Right lobe of liver (tissue), 6 donors: ENCODE results near the gene IL18BP. TPM values are rescaled to one million over a fixed set of nuclear protein-coding genes. Genes with fewer than 3 reads are reported as not detected.
A peak's percentile ranks its signal among the peaks of the same experiment; 100 is the strongest.

Experiments used
- ATAC-seq, 4 donors: fragments of 200-7000 bp; cut with Tn5 transposase; one replicate each; pipeline ENCODE4 v1.9.1; 2020; ENCODE audit warnings: mild to moderate bottlenecking in 4 of 4, moderate library complexity in 4 of 4
- DNase-seq, 3 donors: peaks; one replicate each; pipeline ENCODE4 v3.0.0-alpha.2; 2020
- H3K27ac ChIP-seq, 3 donors: fragments of 200-600 bp; one replicate each; pipeline ENCODE4 v1.8.0; 2022
- H3K27me3 ChIP-seq, 2 donors: fragments of 200-600 bp; one replicate each; pipeline ENCODE4 v1.8.0; 2022
- H3K36me3 ChIP-seq, 4 donors: fragments of 200-600 bp; sonication (generic) in 1 of 4; one replicate each; pipeline versions ENCODE4 v1.5.1 to v1.8.0; 2017 to 2022; ENCODE audit warnings: control low read depth in 1 of 4
- H3K4me1 ChIP-seq, 4 donors: fragments of 200-600 bp; sonication (generic) in 1 of 4; one replicate each; pipeline versions ENCODE4 v1.5.1 to v1.8.0; 2017 to 2022; ENCODE audit warnings: control low read depth in 1 of 4
- H3K4me3 ChIP-seq, 3 donors: fragments of 200-600 bp; one replicate each; pipeline ENCODE4 v1.8.0; 2022
- H3K9me3 ChIP-seq, 4 donors: fragments of 200-600 bp; sonication (generic) in 1 of 4; one replicate each; pipeline versions ENCODE4 v1.5.1 to v1.8.0; 2017 to 2022; ENCODE audit warnings: control low read depth in 1 of 4
- CTCF ChIP-seq, 4 donors: fragments of 200-600 bp in 3 of 4; fragments of 450-650 bp in 1 of 4; IDR thresholded peaks; one replicate each; pipeline versions ENCODE4 v1.5.1 to v1.8.0; 2016 to 2022; ENCODE audit warnings: antibody characterized with exemption in 4 of 4, mild to moderate bottlenecking in 2 of 4
- POLR2A ChIP-seq: fragments of 450-650 bp; IDR thresholded peaks from one replicate; pipeline ENCODE4 v1.6.1; 2017; ENCODE audit warnings: antibody characterized with exemption, mild to moderate bottlenecking
- WGBS: methylation state at CpG from one replicate; pipeline ENCODE4 v1.1.6; 2018; ENCODE audit warnings: low coverage, low lambda C conversion rate; ENCODE audit not compliant: insufficient coverage; ENCODE audit errors: missing lambda C conversion rate; 5-methylcytosine and 5-hydroxymethylcytosine counted together
- intact Hi-C, 2 donors: fragments of 100-400 bp; cut with DNase I; formaldehyde crosslinking; loops; one replicate each; pipeline versions ENCODE4 v1.11.2 to v1.14.1; 2022
- total RNA-seq, 6 experiments: library from RNA; depleted of rRNA in 2 of 6; stranded (reverse); fragments of >200 nt in 2 of 6; fragmentation: NEBNext Ultra II Directional in 3 of 6; extraction: Animal tissue kit (Norgen Biotek cat#: 25700) in 3 of 6; gene quantifications; one replicate each; pipeline versions ENCODE4 v1.1.0 to v1.2.4, GENCODE V29; 2016 to 2023
- donor health status: DM: no; HTN: yes; CAD: no.
- donor health status: DM: no; HTN: no; CAD: no.
- donor health status: DM: no; HTN: no; CAD: no.
- donor health status: DM: no; HTN: yes; CAD: no.
- donor health status: DM: no; HTN: yes; CAD: no.

IL18BP gene
- total RNA-seq, 6 experiments from 2014 or later: 2.2 to 13.0 (median 3.7) TPM

- H3K9me3 ChIP-seq: no peaks in the 10 kb centered on the region
- no peak overlapping the region for H3K27ac ChIP-seq
- ATAC-seq: no peak
- 97% methylated on average over 3 of the region's 3 CpGs for WGBS
- no peaks in the 10 kb centered on the region for H3K4me1 ChIP-seq
- no peak for DNase-seq
- TF ChIP-seq CTCF (IDR thresholded peaks at IDR 0.05): no peak
- no peak for TF ChIP-seq POLR2A
- H3K36me3 ChIP-seq: peaks cover 0 to 7% (median 3%) of the 10 kb centered on the region in 4 donors
- intact Hi-C loops: no loop called here
- H3K4me3 ChIP-seq: no peak overlapping the region
- no peaks in the 10 kb centered on the region for H3K27me3 ChIP-seq
These were observed 19.1 kb upstream of the IL18BP start for GRCh38 chr11:71979602-71980001.

- Histone ChIP-seq H3K36me3 (peaks cover 0 to 12% (median 3%) of the 10 kb centered on the region in 4 donors), H3K4me3 (no peak overlapping the region), H3K27me3 (no peaks in the 10 kb centered on the region), H3K9me3 (no peaks in the 10 kb centered on the region), H3K27ac (no peak overlapping the region), H3K4me1 (no peaks in the 10 kb centered on the region)
- TF ChIP-seq CTCF (IDR thresholded peaks at IDR 0.05) (no peak), POLR2A (no peak)
- no peak for DNase-seq
- WGBS: 84% methylated on average over 2 of the region's 2 CpGs
- ATAC-seq: peak in 1 of 4 donors; percentile 28
- intact Hi-C loops: no loop called here
These were observed 12.6 kb upstream of the IL18BP start for GRCh38 chr11:71986131-71986530.

- Histone ChIP-seq H3K27me3 (no peaks in the 10 kb centered on the region), H3K9me3 (no peaks in the 10 kb centered on the region), H3K4me1 (no peaks in the 10 kb centered on the region), H3K36me3 (peaks cover 0 to 12% (median 3%) of the 10 kb centered on the region in 4 donors), H3K4me3 (no peak overlapping the region), H3K27ac (no peak overlapping the region)
- ATAC-seq (no peak), DNase-seq (no peak)
- WGBS: 60% methylated on average over 2 of the region's 2 CpGs
- intact Hi-C loops: no loop called here
- TF ChIP-seq POLR2A: no peak
These were observed 11.2 kb upstream of the IL18BP start for GRCh38 chr11:71987521-71987920.

- H3K9me3 ChIP-seq: no peaks in the 10 kb centered on the region
- ATAC-seq: no peak
- H3K27ac ChIP-seq: no peak overlapping the region
- no peak overlapping the region for H3K4me3 ChIP-seq
- TF ChIP-seq CTCF (IDR thresholded peaks at IDR 0.05) (no peak), POLR2A (no peak)
- no peaks in the 10 kb centered on the region for H3K27me3 ChIP-seq
- no peaks in the 10 kb centered on the region for H3K4me1 ChIP-seq
- intact Hi-C loops: no loop called here
- peaks cover 0 to 12% (median 3%) of the 10 kb centered on the region in 4 donors for H3K36me3 ChIP-seq
- WGBS: 73% methylated on average over 3 of the region's 3 CpGs
- DNase-seq: no peak
These were observed 10.7 kb upstream of the IL18BP start for GRCh38 chr11:71988050-71988449.

- no peaks in the 10 kb centered on the region for H3K27me3 ChIP-seq
- no peaks in the 10 kb centered on the region for H3K9me3 ChIP-seq
- intact Hi-C loops: no loop called here
- no peak overlapping the region for H3K27ac ChIP-seq
- no peaks in the 10 kb centered on the region for H3K4me1 ChIP-seq
- DNase-seq: no peak
- TF ChIP-seq CTCF (IDR thresholded peaks at IDR 0.05) (no peak), POLR2A (no peak)
- 71% methylated on average over 3 of the region's 3 CpGs for WGBS
- no peak for ATAC-seq
- H3K36me3 ChIP-seq: no peaks in the 10 kb centered on the region
- no peak overlapping the region for H3K4me3 ChIP-seq
These were observed 8.0 kb upstream of the IL18BP start for GRCh38 chr11:71990701-71991100.
